HEK293 (cell line): ENCODE results near the gene PANX2.

Experiments
- CTCF ChIP-seq: fragments of 450-650 bp; formaldehyde crosslinking; IDR thresholded peaks from 2 replicates; pipeline ENCODE4 v1.5.1; 2016; ENCODE audit warnings: missing biosample characterization, missing genetic modification characterization
- KLF16 ChIP-seq: fragments of 450-650 bp; formaldehyde crosslinking; IDR thresholded peaks from 2 replicates; pipeline ENCODE4 v1.5.1; 2017; ENCODE audit warnings: missing biosample characterization, missing genetic modification characterization
- KLF17 ChIP-seq: fragments of 450-650 bp; formaldehyde crosslinking; IDR thresholded peaks from 2 replicates; pipeline ENCODE4 v1.5.1; 2016; ENCODE audit warnings: missing biosample characterization, missing genetic modification characterization
- KLF7 ChIP-seq: fragments of 450-650 bp; formaldehyde crosslinking; IDR thresholded peaks from 2 replicates; pipeline ENCODE4 v1.5.1; 2016; ENCODE audit warnings: missing biosample characterization, missing genetic modification characterization, borderline replicate concordance
- ZEB2 ChIP-seq: fragments of 450-650 bp; formaldehyde crosslinking; IDR thresholded peaks from 2 replicates; pipeline ENCODE4 v1.5.1; 2016; ENCODE audit warnings: missing biosample characterization, missing genetic modification characterization
- ZNF10 ChIP-seq: fragments of 450-650 bp; formaldehyde crosslinking; IDR thresholded peaks from 2 replicates; pipeline ENCODE4 v1.5.1; 2017; ENCODE audit warnings: missing biosample characterization, missing genetic modification characterization
- ZNF114 ChIP-seq: fragments of 450-650 bp; formaldehyde crosslinking; IDR thresholded peaks from 2 replicates; pipeline ENCODE4 v1.5.0; 2017; ENCODE audit warnings: missing biosample characterization, missing genetic modification characterization
- ZNF140 ChIP-seq: fragments of 450-650 bp; formaldehyde crosslinking; IDR thresholded peaks from 2 replicates; pipeline ENCODE4 v1.5.1; 2016; ENCODE audit warnings: missing biosample characterization, missing genetic modification characterization
- ZNF157 ChIP-seq: fragments of 450-650 bp; formaldehyde crosslinking; IDR thresholded peaks from 2 replicates; pipeline ENCODE4 v1.5.1; 2016; ENCODE audit warnings: missing biosample characterization, missing genetic modification characterization
- ZNF174 ChIP-seq: fragments of 450-650 bp; formaldehyde crosslinking; IDR thresholded peaks from 2 replicates; pipeline ENCODE4 v1.5.0; 2017; ENCODE audit warnings: missing biosample characterization, mild to moderate bottlenecking, missing genetic modification characterization
- ZNF18 ChIP-seq: fragments of 450-650 bp; formaldehyde crosslinking; IDR thresholded peaks from 2 replicates; pipeline ENCODE4 v1.5.1; 2016; ENCODE audit warnings: missing biosample characterization, missing genetic modification characterization
- ZNF19 ChIP-seq: fragments of 450-650 bp; formaldehyde crosslinking; IDR thresholded peaks from 2 replicates; pipeline ENCODE4; 2016; ENCODE audit warnings: missing biosample characterization, missing genetic modification characterization, low read depth
- ZNF548 ChIP-seq: fragments of 450-650 bp; formaldehyde crosslinking; IDR thresholded peaks from 2 replicates; pipeline ENCODE4 v1.5.1; 2016; ENCODE audit warnings: missing biosample characterization, missing genetic modification characterization
- TF ChIP-seq, protein P1 (sequence below): fragments of 450-650 bp; formaldehyde crosslinking; IDR thresholded peaks from 2 replicates; pipeline ENCODE4 v1.5.1; 2016; ENCODE audit warnings: missing biosample characterization, missing genetic modification characterization, low read depth

DNA sequence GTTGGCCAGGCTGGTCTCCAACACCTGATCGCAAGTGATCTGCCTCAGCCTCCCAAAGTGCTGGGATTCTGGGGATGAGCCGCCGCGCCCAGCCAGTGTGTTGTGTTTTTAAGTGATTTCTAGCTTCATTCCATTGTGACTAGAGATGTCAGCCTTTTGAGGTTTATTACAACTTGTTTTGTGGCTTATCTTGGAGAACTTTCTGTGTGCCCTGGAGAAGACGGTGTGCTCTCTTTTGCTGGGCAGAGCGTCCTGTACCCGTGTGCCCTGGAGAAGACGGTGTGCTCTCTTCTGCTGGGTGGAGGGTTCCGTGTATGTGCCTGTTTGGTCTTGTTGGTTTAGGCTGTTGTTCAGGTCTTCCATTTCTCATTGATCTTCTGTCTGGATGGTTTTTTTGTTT is 42.7 kb downstream of the PANX2 start:
- TF ChIP-seq CTCF (tag by site-specific recombination) (no peak), ZNF174 (tag by site-specific recombination) (no peak), ZNF114 (tag by site-specific recombination) (no peak), KLF16 (tag by site-specific recombination) (no peak), ZNF19 (no peak), ZNF157 (no peak), KLF7 (tag by site-specific recombination) (no peak), KLF17 (tag by site-specific recombination) (no peak), ZNF548 (no peak), ZEB2 (tag by site-specific recombination) (no peak), ZNF10 (tag by site-specific recombination) (no peak), ZNF18 (tag by site-specific recombination) (no peak), ZNF140 (tag by site-specific recombination) (no peak)
- TF ChIP-seq, protein P1, sequence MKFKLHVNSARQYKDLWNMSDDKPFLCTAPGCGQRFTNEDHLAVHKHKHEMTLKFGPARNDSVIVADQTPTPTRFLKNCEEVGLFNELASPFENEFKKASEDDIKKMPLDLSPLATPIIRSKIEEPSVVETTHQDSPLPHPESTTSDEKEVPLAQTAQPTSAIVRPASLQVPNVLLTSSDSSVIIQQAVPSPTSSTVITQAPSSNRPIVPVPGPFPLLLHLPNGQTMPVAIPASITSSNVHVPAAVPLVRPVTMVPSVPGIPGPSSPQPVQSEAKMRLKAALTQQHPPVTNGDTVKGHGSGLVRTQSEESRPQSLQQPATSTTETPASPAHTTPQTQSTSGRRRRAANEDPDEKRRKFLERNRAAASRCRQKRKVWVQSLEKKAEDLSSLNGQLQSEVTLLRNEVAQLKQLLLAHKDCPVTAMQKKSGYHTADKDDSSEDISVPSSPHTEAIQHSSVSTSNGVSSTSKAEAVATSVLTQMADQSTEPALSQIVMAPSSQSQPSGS (tag by site-specific recombination) = no peak
